A673 (cell line): ENCODE measurements around the gene GADL1. TPM values are rescaled to one million over a fixed set of nuclear protein-coding genes. Genes with fewer than 3 reads are reported as not detected.

Experiments
- BruUV-seq: library from RNA; stranded (reverse); fragments of 400-500 nt; replicated peaks from 2 replicates; lab custom pipeline; 2021; lab: Mats Ljungman, UMichigan
- CTCF ChIA-PET: fragments of 300-600 bp; sonication (Branson Sonifier 250); formaldehyde crosslinking; loops from one replicate; lab custom pipeline; 2022; ENCODE audit warnings: antibody characterized with exemption; lab: Charles Lee
- POLR2A ChIA-PET: fragments of 300-600 bp; sonication (Branson Sonifier 250); formaldehyde crosslinking; loops from one replicate; lab custom pipeline; 2022; ENCODE audit warnings: antibody characterized with exemption; ENCODE audit not compliant: low non-redundant PET; lab: Charles Lee
- DNase-seq: peaks from one replicate; pipeline ENCODE4 v3.0.0-alpha.2; 2015; ENCODE audit warnings: low spot score
- H3K27ac ChIP-seq: fragments of 200-600 bp; sonication (generic); 2 replicates; pipeline ENCODE4 v1.5.1; 2016; ENCODE audit warnings: mixed run types, low read depth, mild to moderate bottlenecking, mixed read lengths, antibody characterized with exemption, low read length; ENCODE audit not compliant: poor library complexity, severe bottlenecking
- H3K27me3 ChIP-seq: fragments of 200-600 bp; sonication (generic); replicated peaks from 2 replicates; pipeline ENCODE4 v1.6.1; 2017; ENCODE audit warnings: mixed run types, low read depth, mild to moderate bottlenecking, mixed read lengths, antibody characterized with exemption, low read length; ENCODE audit not compliant: insufficient read depth, poor library complexity
- H3K36me3 ChIP-seq: fragments of 200-600 bp; sonication (generic); 2 replicates; pipeline ENCODE4 v1.6.1; 2016; ENCODE audit warnings: mixed run types, mild to moderate bottlenecking, mixed read lengths, antibody characterized with exemption, low read length; ENCODE audit not compliant: insufficient read depth, poor library complexity, severe bottlenecking
- H3K4me1 ChIP-seq: fragments of 200-600 bp; sonication (generic); 2 replicates; pipeline ENCODE4 v1.6.1; 2017; ENCODE audit warnings: mixed run types, mild to moderate bottlenecking, mixed read lengths, antibody characterized with exemption, low read length; ENCODE audit not compliant: insufficient read depth, poor library complexity, severe bottlenecking
- H3K4me3 ChIP-seq: fragments of 200-600 bp; sonication (generic); 2 replicates; pipeline ENCODE4 v1.5.1; 2016; ENCODE audit warnings: low read depth, mixed run types, mild to moderate bottlenecking, mixed read lengths, low read length; ENCODE audit not compliant: poor library complexity, severe bottlenecking
- H3K9me3 ChIP-seq: fragments of 200-600 bp; sonication (generic); 2 replicates; pipeline ENCODE4 v1.6.1; 2016; ENCODE audit warnings: mixed run types, low read depth, mild to moderate bottlenecking, mixed read lengths, antibody characterized with exemption, low read length; ENCODE audit not compliant: poor library complexity, severe bottlenecking
- EZH2 ChIP-seq: fragments of 200-600 bp; sonication (generic); IDR thresholded peaks from 2 replicates; pipeline ENCODE4 v1.6.1; 2017; ENCODE audit warnings: borderline replicate concordance, low read depth, mild to moderate bottlenecking, mixed read lengths, antibody characterized with exemption, low read length; ENCODE audit not compliant: poor library complexity, severe bottlenecking
- intact Hi-C: fragments of 100-400 bp; cut with micrococcal nuclease; formaldehyde crosslinking; loops from one replicate; pipeline ENCODE4 v1.10.0; 2022; ENCODE audit not compliant: unreplicated experiment
- total RNA-seq: library from RNA; stranded (reverse); gene quantifications from 2 replicates; pipeline ENCODE4 v1.2.3, GENCODE V29; 2021
- TF ChIP-seq, protein P1 (sequence below): fragments of 300-800, 200-600 bp; sonication (generic); conservative IDR thresholded peaks from 2 replicates; pipeline ENCODE4 v1.5.1; 2017; ENCODE audit warnings: low read depth, mild to moderate bottlenecking, antibody characterized with exemption, low read length, moderate library complexity, mixed read lengths

GADL1 gene
- total RNA-seq, 1 experiment from 2014 or later, result 13.8 TPM

DNA sequence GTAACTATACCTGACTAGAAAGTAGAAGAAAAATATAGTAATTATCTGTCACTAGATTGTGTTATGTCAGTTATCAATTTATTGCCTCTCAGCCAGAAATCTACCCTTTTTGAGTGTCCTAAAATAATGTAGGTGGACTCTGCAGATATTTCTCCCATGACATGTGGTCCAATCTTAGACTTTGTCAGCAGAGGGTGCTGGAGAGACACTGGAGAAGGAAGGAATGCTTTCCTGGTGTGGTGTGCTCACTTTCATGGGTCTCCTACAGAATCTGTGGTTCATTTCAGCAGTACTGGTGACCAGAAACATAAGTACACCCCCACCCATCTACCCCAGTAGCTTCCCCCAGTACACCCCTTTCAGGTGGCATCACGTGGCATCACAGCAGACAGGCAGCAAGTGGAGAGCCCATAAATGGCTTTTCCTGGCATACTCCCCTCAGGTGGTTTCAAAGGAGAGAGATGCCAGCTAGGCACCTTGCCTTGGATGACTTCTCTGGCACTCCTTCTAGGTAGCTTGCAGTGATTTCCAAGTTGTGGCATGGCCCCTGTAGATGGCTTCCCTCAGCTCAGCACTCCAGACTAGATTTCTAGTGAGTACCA lies 114.7 kb downstream of the GADL1 start:
- DNase-seq, result peak; percentile 81
- peaks cover 23% of the 10 kb centered on the region for H3K4me1 ChIP-seq
- no peak overlapping the region for H3K27ac ChIP-seq
- BruUV-seq, result no TSS peak
- TF ChIP-seq, protein P1, sequence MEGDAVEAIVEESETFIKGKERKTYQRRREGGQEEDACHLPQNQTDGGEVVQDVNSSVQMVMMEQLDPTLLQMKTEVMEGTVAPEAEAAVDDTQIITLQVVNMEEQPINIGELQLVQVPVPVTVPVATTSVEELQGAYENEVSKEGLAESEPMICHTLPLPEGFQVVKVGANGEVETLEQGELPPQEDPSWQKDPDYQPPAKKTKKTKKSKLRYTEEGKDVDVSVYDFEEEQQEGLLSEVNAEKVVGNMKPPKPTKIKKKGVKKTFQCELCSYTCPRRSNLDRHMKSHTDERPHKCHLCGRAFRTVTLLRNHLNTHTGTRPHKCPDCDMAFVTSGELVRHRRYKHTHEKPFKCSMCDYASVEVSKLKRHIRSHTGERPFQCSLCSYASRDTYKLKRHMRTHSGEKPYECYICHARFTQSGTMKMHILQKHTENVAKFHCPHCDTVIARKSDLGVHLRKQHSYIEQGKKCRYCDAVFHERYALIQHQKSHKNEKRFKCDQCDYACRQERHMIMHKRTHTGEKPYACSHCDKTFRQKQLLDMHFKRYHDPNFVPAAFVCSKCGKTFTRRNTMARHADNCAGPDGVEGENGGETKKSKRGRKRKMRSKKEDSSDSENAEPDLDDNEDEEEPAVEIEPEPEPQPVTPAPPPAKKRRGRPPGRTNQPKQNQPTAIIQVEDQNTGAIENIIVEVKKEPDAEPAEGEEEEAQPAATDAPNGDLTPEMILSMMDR, result peak; percentile 64
- no peak for TF ChIP-seq EZH2
- H3K27me3 ChIP-seq, result no peaks in the 10 kb centered on the region
- intact Hi-C loops, result loop anchor here (1.0 to 10.0 kb wide), 7 partner anchors 112 to 1365 kb away; partner anchors contain the start of gene STT3B
- no peaks in the 10 kb centered on the region for H3K36me3 ChIP-seq
- ChIA-PET POLR2A (no interaction called here), CTCF (interaction anchor here (0.6 to 1.5 kb wide), 2 partner anchors 353 to 960 kb away, joined by 3 to 5 read pairs; no protein-coding TSS in a partner anchor)
- H3K4me3 ChIP-seq, result no peak overlapping the region
- no peaks in the 10 kb centered on the region for H3K9me3 ChIP-seq

DNA sequence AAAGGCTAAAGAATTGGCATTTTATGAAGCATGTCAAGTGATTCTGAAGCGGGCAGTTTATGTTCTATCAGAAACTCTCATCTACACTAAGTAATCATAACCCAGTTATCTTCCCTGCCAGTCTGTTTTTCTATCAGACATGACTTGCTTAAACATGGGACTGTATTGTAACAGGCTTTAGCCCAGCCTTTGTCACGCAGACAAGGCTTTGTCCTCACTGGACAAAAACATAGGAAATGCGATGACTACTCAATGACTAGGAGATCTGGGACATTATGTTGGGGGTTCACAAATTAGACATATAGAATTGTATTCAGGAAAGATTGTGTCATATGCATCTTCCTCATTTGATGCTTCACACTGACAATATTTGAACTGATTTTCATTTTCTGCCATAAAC lies 115.5 kb downstream of the GADL1 start:
- CTCF ChIA-PET, result no interaction called here
- TF ChIP-seq EZH2, result no peak
- TF ChIP-seq, protein P1, result no peak
- POLR2A ChIA-PET, result no interaction called here
- no peaks in the 10 kb centered on the region for H3K27me3 ChIP-seq
- peaks cover 29% of the 10 kb centered on the region for H3K4me1 ChIP-seq
- intact Hi-C loops, result loop anchor here (1.0 to 10.0 kb wide), 6 partner anchors 112 to 1366 kb away; partner anchors contain the start of gene STT3B
- no TSS peak for BruUV-seq
- H3K36me3 ChIP-seq, result no peaks in the 10 kb centered on the region
- H3K27ac ChIP-seq, result no peak overlapping the region
- no peak overlapping the region for H3K4me3 ChIP-seq
- DNase-seq, result no peak
- no peaks in the 10 kb centered on the region for H3K9me3 ChIP-seq

DNA sequence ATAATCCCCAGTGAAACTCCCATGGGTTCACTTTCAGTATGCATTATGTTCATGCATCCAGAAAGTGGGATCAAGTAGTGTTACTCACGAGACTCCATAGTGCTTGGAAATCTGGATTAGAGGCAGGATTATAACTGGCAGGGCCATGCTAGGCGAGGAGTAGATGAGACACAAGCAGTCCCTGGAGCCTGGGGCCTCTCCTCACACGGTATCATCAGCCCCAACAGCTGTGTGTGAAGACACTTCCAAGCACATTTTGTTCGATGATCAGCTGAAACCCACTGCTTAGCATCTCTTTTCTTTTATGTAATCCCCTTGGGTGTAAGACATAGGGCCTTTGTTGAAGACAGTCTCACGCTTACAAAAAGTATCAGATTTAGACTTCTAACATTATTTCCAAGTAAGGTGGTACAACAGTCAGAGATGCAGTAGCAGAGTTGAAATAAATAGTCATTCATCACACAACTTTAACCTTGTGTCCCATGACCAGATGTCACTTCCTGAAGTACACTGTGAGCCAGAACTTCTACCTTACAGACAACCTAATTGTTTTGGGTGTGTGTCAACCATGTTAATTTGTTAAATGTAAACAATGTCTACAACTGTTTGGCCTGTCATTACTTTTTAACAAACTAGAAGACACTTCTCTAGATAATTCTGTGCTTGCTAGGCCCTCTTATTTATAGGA lies 116.9 kb downstream of the GADL1 start:
- intact Hi-C loops, result loop anchor here (10.0 kb wide), 4 partner anchors 657 to 1367 kb away; partner anchors contain the start of gene STT3B

More for the DNA sequence above, 116.9 kb downstream of the GADL1 start:
- POLR2A ChIA-PET, result no interaction called here
- H3K4me1 ChIP-seq, result peaks cover 29% of the 10 kb centered on the region
- no peaks in the 10 kb centered on the region for H3K9me3 ChIP-seq
- no peaks in the 10 kb centered on the region for H3K27me3 ChIP-seq
- H3K36me3 ChIP-seq, result no peaks in the 10 kb centered on the region
- CTCF ChIA-PET, result no interaction called here
- BruUV-seq, result no TSS peak
- H3K27ac ChIP-seq, result no peak overlapping the region
- DNase-seq, result no peak
- no peak overlapping the region for H3K4me3 ChIP-seq
- TF ChIP-seq EZH2, result no peak
- TF ChIP-seq, protein P1, result no peak
